ENCODE results near the gene RBM19. TPM values are rescaled to one million over a fixed set of nuclear protein-coding genes. Genes with fewer than 3 reads are reported as not detected.

The RBM19 gene
- total RNA-seq, 2 experiments from 2014 or later = 66.9 to 67.7 TPM

DNA sequence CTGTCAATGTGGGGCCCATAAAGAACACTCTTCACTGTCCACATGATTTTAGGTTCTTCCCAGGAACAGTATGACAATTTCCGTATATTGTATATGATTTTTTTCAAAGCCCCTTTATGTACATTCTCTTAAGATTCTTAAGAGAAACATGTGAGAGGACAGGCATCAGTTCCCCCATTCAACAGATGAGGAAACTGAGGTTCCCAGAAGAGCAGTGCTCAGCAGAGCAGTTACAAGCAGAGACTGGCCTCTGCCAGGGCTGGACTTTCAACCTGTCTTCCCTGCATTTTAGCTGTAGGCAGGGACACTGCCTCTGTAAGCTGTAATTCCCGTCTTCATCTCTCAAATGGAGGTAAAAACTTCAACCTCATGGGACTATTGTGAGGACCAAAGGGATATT is 77.7 kb downstream of the RBM19 start:
- Mint-ChIP-seq H3K4me1 (ENCODE audit: low read depth) (peaks cover 3% of the 10 kb centered on the region), H3K4me3 (no peak overlapping the region), H3K9me3 (no peaks in the 10 kb centered on the region), H3K27me3 (no peaks in the 10 kb centered on the region), H3K36me3 (ENCODE audit: low read depth) (peaks cover 41% of the 10 kb centered on the region), H3K27ac (no peak overlapping the region)
- ATAC-seq = no peak
- ChIA-PET CTCF (no interaction called here), POLR2A (no interaction called here)
- TF ChIP-seq, protein P1, sequence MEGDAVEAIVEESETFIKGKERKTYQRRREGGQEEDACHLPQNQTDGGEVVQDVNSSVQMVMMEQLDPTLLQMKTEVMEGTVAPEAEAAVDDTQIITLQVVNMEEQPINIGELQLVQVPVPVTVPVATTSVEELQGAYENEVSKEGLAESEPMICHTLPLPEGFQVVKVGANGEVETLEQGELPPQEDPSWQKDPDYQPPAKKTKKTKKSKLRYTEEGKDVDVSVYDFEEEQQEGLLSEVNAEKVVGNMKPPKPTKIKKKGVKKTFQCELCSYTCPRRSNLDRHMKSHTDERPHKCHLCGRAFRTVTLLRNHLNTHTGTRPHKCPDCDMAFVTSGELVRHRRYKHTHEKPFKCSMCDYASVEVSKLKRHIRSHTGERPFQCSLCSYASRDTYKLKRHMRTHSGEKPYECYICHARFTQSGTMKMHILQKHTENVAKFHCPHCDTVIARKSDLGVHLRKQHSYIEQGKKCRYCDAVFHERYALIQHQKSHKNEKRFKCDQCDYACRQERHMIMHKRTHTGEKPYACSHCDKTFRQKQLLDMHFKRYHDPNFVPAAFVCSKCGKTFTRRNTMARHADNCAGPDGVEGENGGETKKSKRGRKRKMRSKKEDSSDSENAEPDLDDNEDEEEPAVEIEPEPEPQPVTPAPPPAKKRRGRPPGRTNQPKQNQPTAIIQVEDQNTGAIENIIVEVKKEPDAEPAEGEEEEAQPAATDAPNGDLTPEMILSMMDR (IDR thresholded peaks at IDR 0.05) = no peak
- intact Hi-C loops (cut with micrococcal nuclease) = no loop called here
- DNase-seq = no peak

DNA sequence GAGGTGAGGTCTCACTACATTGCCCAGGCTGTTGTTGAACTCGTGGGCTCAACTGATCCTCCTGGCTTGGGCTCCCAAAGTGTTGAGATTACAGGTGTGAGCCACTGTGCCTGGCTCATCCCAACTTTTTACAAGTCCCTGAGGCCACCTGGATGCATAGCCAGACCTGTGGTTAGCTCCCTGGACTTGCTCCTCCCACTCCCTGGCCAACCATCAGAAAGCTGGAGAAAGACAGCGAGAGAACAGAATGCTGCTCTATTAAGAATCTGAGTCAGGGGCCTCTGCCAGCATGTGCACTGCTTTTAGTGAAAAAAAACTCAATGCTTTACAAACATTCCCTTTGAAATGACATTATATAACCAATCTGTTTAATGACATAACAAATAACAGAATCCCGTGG is 78.2 kb downstream of the RBM19 start:
- CTCF ChIA-PET = no interaction called here
- intact Hi-C loops (cut with micrococcal nuclease) = no loop called here
- no peak for DNase-seq
- Mint-ChIP-seq H3K27ac (no peak overlapping the region), H3K27me3 (no peaks in the 10 kb centered on the region), H3K4me1 (ENCODE audit: low read depth) (peaks cover 3% of the 10 kb centered on the region), H3K4me3 (no peak overlapping the region), H3K9me3 (no peaks in the 10 kb centered on the region), H3K36me3 (ENCODE audit: low read depth) (peaks cover 38% of the 10 kb centered on the region)
- POLR2A ChIA-PET = no interaction called here
- TF ChIP-seq, protein P1 (IDR thresholded peaks at IDR 0.05) = no peak
- ATAC-seq = no peak

DNA sequence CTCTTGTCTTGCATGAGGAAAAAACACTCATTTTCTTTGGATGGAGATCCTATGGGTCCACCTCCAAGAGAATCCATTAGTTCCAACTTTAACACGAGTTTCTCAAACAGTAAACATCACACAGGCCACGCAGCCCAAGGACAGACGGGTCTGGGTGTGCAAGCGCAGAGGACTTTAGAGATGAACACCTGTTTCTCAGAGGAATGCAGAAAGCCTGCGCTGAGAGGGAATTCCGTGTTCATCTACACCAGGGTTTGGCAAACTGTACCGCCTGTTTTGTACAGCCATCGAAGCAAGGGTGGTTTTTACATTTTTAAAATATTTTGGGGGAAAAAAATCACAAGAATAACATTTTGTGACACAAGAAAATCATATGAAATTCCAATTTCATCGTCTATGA is 79.4 kb downstream of the RBM19 start:
- Mint-ChIP-seq H3K36me3 (ENCODE audit: low read depth) (peaks cover 35% of the 10 kb centered on the region), H3K4me3 (no peak overlapping the region), H3K9me3 (no peaks in the 10 kb centered on the region), H3K27me3 (no peaks in the 10 kb centered on the region), H3K27ac (no peak overlapping the region), H3K4me1 (ENCODE audit: low read depth) (no peaks in the 10 kb centered on the region)
- POLR2A ChIA-PET = no interaction called here
- intact Hi-C loops (cut with micrococcal nuclease) = no loop called here
- CTCF ChIA-PET = no interaction called here
- ATAC-seq (no peak), DNase-seq (no peak)
- TF ChIP-seq, protein P1 (IDR thresholded peaks at IDR 0.05) = no peak

DNA sequence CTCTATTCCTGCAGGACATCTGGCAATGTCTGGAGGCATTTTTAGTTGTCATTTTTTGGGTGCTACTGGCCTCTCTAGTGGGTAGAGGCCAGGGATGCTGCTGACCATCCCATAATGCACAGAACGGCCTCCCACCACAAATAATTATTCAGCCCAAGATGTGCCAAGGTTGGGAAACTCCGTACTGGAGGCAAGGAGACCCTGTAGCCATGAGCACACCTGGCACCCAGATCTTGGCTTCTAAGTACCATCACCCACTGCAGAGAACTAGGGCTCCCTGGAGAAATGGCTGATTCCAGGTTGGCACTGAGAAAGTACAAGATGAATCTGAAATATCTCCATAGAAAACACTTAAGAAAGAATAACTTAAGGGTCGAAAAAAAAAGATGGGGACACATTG is 81.7 kb downstream of the RBM19 start:
- DNase-seq (no peak), ATAC-seq (no peak)
- ChIA-PET CTCF (no interaction called here), POLR2A (no interaction called here)
- Mint-ChIP-seq H3K27me3 (no peaks in the 10 kb centered on the region), H3K4me1 (ENCODE audit: low read depth) (no peaks in the 10 kb centered on the region), H3K9me3 (no peaks in the 10 kb centered on the region), H3K4me3 (no peak overlapping the region), H3K36me3 (ENCODE audit: low read depth) (peaks cover 35% of the 10 kb centered on the region), H3K27ac (no peak overlapping the region)
- TF ChIP-seq, protein P1 (IDR thresholded peaks at IDR 0.05) = no peak
- intact Hi-C loops (cut with micrococcal nuclease) = no loop called here

DNA sequence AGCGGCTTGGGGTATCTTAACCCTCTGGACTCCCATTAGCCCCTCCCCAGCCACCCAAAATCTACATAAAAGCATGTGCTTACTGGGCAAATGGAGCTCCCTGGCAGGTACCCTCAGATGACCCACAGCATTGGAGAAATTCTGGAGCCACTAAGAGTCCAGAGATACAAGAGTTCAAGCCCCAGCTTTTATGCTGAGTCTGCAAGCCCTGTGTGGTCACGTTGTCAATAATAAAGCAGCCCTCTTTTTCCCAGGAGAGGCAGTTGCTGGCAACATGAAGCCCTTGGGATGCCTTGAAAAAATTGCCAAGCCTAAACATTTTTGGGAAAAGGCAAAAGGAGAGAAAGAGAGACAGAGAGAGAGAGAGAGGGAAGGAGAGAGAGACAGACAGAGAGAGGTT is 83.4 kb downstream of the RBM19 start:
- TF ChIP-seq, protein P1 (IDR thresholded peaks at IDR 0.05) = no peak
- ChIA-PET CTCF (no interaction called here), POLR2A (no interaction called here)
- Mint-ChIP-seq H3K36me3 (ENCODE audit: low read depth) (peaks cover 34% of the 10 kb centered on the region), H3K27me3 (no peaks in the 10 kb centered on the region), H3K4me3 (no peak overlapping the region), H3K27ac (no peak overlapping the region), H3K9me3 (no peaks in the 10 kb centered on the region), H3K4me1 (ENCODE audit: low read depth) (no peaks in the 10 kb centered on the region)
- intact Hi-C loops (cut with micrococcal nuclease) = no loop called here
- DNase-seq (no peak), ATAC-seq (no peak)
